Right lobe of liver (tissue), 4 donors: ENCODE measurements around the gene ADAM12.

ENCODE experiments used
- CTCF ChIP-seq, 4 donors: fragments of 200-600 bp in 3 of 4; fragments of 450-650 bp in 1 of 4; IDR thresholded peaks; one replicate each; pipeline versions ENCODE4 v1.5.1 to v1.8.0; 2016 to 2022; ENCODE audit warnings: antibody characterized with exemption in 4 of 4, mild to moderate bottlenecking in 2 of 4
- POLR2A ChIP-seq: fragments of 450-650 bp; IDR thresholded peaks from one replicate; pipeline ENCODE4 v1.6.1; 2017; ENCODE audit warnings: antibody characterized with exemption, mild to moderate bottlenecking
- donor health status: DM: no; HTN: no; CAD: no.
- donor health status: DM: no; HTN: no; CAD: no.
- donor health status: DM: no; HTN: yes; CAD: no.

- TF ChIP-seq POLR2A (no peak), CTCF (IDR thresholded peaks at IDR 0.05) (no peak)
Measured at GRCh38 chr10:126205486-126206205, 182.6 kb downstream of the ADAM12 start.
